B cell (primary cell): ENCODE measurements around the gene HOXA11. TPM values are rescaled to one million over a fixed set of nuclear protein-coding genes. Genes with fewer than 3 reads are reported as not detected.

Experiments used
- ATAC-seq: fragments of 200-7000 bp; cut with Tn5 transposase; one replicate; pipeline ENCODE4 v1.10.0; 2021; ENCODE audit warnings: low read depth, mild to moderate bottlenecking, moderate number of reproducible peaks, moderate library complexity
- CTCF ChIA-PET: fragments of 350-600 bp; sonication (Branson Sonifier 250); formaldehyde crosslinking; loops from one replicate; lab custom pipeline; 2021; ENCODE audit warnings: antibody characterized with exemption, inconsistent platforms; lab: Charles Lee
- POLR2A ChIA-PET: fragments of 350-600 bp; sonication (Branson Sonifier 250); formaldehyde crosslinking; loops from one replicate; lab custom pipeline; 2021; ENCODE audit warnings: antibody characterized with exemption; lab: Charles Lee
- DNase-seq: peaks from one replicate; pipeline ENCODE4 v3.0.0; 2013
- H2AFZ ChIP-seq: 2 replicates; pipeline ENCODE4 v1.6.1; 2012; ENCODE audit warnings: mild to moderate bottlenecking, low read depth, low read length; ENCODE audit not compliant: insufficient read depth, poor library complexity, severe bottlenecking
- H3K27ac ChIP-seq, 2 donors: 1 replicate in 1 of 2; 2 replicates in 1 of 2; pipeline ENCODE4 v1.5.1; 2012 to 2013; ENCODE audit warnings: low read length in 2 of 2, mild to moderate bottlenecking in 2 of 2, moderate library complexity in 1 of 2
- H3K27me3 ChIP-seq, 4 experiments: fragments of 200-600 bp in 1 of 4; sonication (generic) in 1 of 4; replicated peaks in 1 of 4; 1 replicate in 2 of 4; 2 replicates in 2 of 4; pipeline versions ENCODE4 v1.6.1 to v1.7.0; 2013 to 2016; ENCODE audit warnings: low read length in 3 of 4, mild to moderate bottlenecking in 2 of 4, mixed read lengths in 1 of 4, moderate library complexity in 1 of 4; ENCODE audit not compliant: insufficient read depth in 4 of 4, control insufficient read depth in 3 of 4; ENCODE audit errors: control extremely low read depth in 1 of 4
- H3K36me3 ChIP-seq, 2 experiments: replicated peaks in 1 of 2; 1 replicate in 1 of 2; 2 replicates in 1 of 2; pipeline versions ENCODE4 v1.6.1 to v1.7.1; 2013; ENCODE audit warnings: low read length in 1 of 2; ENCODE audit not compliant: insufficient read depth in 2 of 2, control insufficient read depth in 1 of 2; ENCODE audit errors: control extremely low read depth in 1 of 2, extremely low read depth in 1 of 2
- H3K4me1 ChIP-seq, 2 donors: fragments of 200-600 bp in 1 of 2; sonication (generic) in 1 of 2; 1 replicate in 1 of 2; 2 replicates in 1 of 2; pipeline versions ENCODE4 v1.5.1 to v1.6.1; 2013 to 2017; ENCODE audit warnings: low read length in 2 of 2; ENCODE audit not compliant: control insufficient read depth in 2 of 2, insufficient read depth in 2 of 2
- H3K4me2 ChIP-seq: replicated peaks from 2 replicates; pipeline ENCODE3; 2012; ENCODE audit warnings: mild to moderate bottlenecking, low read depth, low read length; ENCODE audit not compliant: poor library complexity, severe bottlenecking
- H3K4me3 ChIP-seq, 5 experiments: fragments of 200-600 bp in 1 of 5; sonication (generic) in 1 of 5; 1 replicate in 3 of 5; 2 replicates in 2 of 5; pipeline versions ENCODE4 v1.5.1 to v1.7.0; 2011 to 2016; ENCODE audit warnings: low read length in 4 of 5, mild to moderate bottlenecking in 4 of 5, low read depth in 2 of 5, control low read depth in 1 of 5, moderate library complexity in 1 of 5; ENCODE audit not compliant: insufficient read depth in 1 of 5; ENCODE audit errors: control extremely low read depth in 1 of 5, extremely low read depth in 1 of 5
- H3K79me2 ChIP-seq: fragments of 200-600 bp; sonication (generic); one replicate; pipeline ENCODE4 v1.6.0; 2016; ENCODE audit warnings: low read length; ENCODE audit not compliant: control insufficient read depth, insufficient read depth
- H3K9ac ChIP-seq: fragments of 200-600 bp; sonication (generic); 2 replicates; pipeline ENCODE4 v1.6.1; 2017; ENCODE audit warnings: mild to moderate bottlenecking, low read length, moderate library complexity
- H3K9me3 ChIP-seq, 3 donors: one replicate each; pipeline versions ENCODE4 v1.6.1 to v1.7.1; 2013; ENCODE audit warnings: low read length in 2 of 3; ENCODE audit not compliant: control insufficient read depth in 2 of 3, insufficient read depth in 1 of 3; ENCODE audit errors: control extremely low read depth in 1 of 3
- H4K20me1 ChIP-seq: 2 replicates; pipeline ENCODE4 v1.6.0; 2012; ENCODE audit warnings: mild to moderate bottlenecking, low read length; ENCODE audit not compliant: insufficient read depth, control insufficient read depth, poor library complexity, severe bottlenecking
- H3K27ac Mint-ChIP-seq: one replicate; pipeline ENCODE4 v1.8.0; 2021; ENCODE audit warnings: mixed read lengths
- H3K27me3 Mint-ChIP-seq: one replicate; pipeline ENCODE4 v1.8.0; 2021; ENCODE audit warnings: mixed read lengths
- H3K4me1 Mint-ChIP-seq: one replicate; pipeline ENCODE4 v1.8.0; 2021; ENCODE audit warnings: mixed read lengths
- H3K4me3 Mint-ChIP-seq: one replicate; pipeline ENCODE4 v1.8.0; 2021; ENCODE audit warnings: mixed read lengths
- H3K9me3 Mint-ChIP-seq: one replicate; pipeline ENCODE4 v1.8.0; 2022; ENCODE audit warnings: mixed read lengths; ENCODE audit not compliant: insufficient read depth
- CTCF ChIP-seq: fragments of 200-600 bp; IDR thresholded peaks from one replicate; pipeline ENCODE4 v1.8.0; 2022; ENCODE audit warnings: antibody characterized with exemption, mild to moderate bottlenecking
- EZH2 ChIP-seq: IDR thresholded peaks from 2 replicates; pipeline ENCODE4 v1.6.1; 2012; ENCODE audit warnings: borderline replicate concordance, low read depth, mild to moderate bottlenecking, moderate library complexity, low read length; ENCODE audit not compliant: insufficient read depth, poor library complexity, severe bottlenecking
- WGBS: methylation state at CpG from one replicate; pipeline ENCODE4 v1.1.5; 2013; ENCODE audit warnings: missing lambda C conversion rate; ENCODE audit not compliant: insufficient coverage; 5-methylcytosine and 5-hydroxymethylcytosine counted together
- intact Hi-C: fragments of 100-400 bp; cut with micrococcal nuclease; formaldehyde crosslinking; loops from one replicate; pipeline ENCODE4 v1.10.0; 2022
- polyA plus RNA-seq: library from polyadenylated mRNA; depleted of rRNA; stranded (reverse); fragments of >200 nt; gene quantifications from 2 replicates; pipeline ENCODE4 v1.2.3, GENCODE V29; 2012
- total RNA-seq, 2 donors: library from RNA; stranded (reverse); fragments of 120-200 nt in 1 of 2; gene quantifications; 1 replicate in 1 of 2; 2 replicates in 1 of 2; pipeline versions ENCODE4 v1.2.3 to v1.2.4, GENCODE V29; 2013 to 2022

The HOXA11 gene
- total and polyA plus RNA-seq, 2 donors (not counting 1 experiment from before 2014, with no cell fraction given), result not detected

- no peaks in the 10 kb centered on the region for H4K20me1 ChIP-seq
- Mint-ChIP-seq H3K9me3 (no peaks in the 10 kb centered on the region), H3K27me3 (peaks cover 77% of the 10 kb centered on the region), H3K4me1 (peaks cover 38% of the 10 kb centered on the region), H3K4me3 (peak overlapping the region; percentile 78), H3K27ac (no peak overlapping the region)
- WGBS, result 6% methylated on average over 25 of the region's 30 CpGs
- H3K79me2 ChIP-seq, result no peaks in the 10 kb centered on the region
- no peak for ATAC-seq
- peak overlapping the region in 2 of 5 experiments; percentile 17 to 19 for H3K4me3 ChIP-seq
- intact Hi-C loops, result loop anchor here (1.0 to 2.0 kb wide), 2 partner anchors 11 to 21 kb away; no protein-coding TSS in a partner anchor
- POLR2A ChIA-PET, result no interaction called here
- H3K4me1 ChIP-seq, result peaks cover 51 to 66% of the 10 kb centered on the region in 2 donors
- H3K4me2 ChIP-seq, result peak overlapping the region; percentile 71
- H2AFZ ChIP-seq, result peak overlapping the region; percentile 36
- H3K27me3 ChIP-seq, result peaks cover 0 to 96% (median 82%) of the 10 kb centered on the region in 4 experiments
- DNase-seq, result no peak
- H3K27ac ChIP-seq, result no peak overlapping the region
- CTCF ChIA-PET, result interaction anchor here (1.1 to 1.5 kb wide), 2 partner anchors 15 to 23 kb away, joined by 4 to 9 read pairs; no protein-coding TSS in a partner anchor
- no peaks in the 10 kb centered on the region for H3K36me3 ChIP-seq
- H3K9me3 ChIP-seq, result peaks cover 0 to 73% (median 9%) of the 10 kb centered on the region in 3 donors
- no peak for TF ChIP-seq CTCF
- peak; percentile 88 for TF ChIP-seq EZH2
- H3K9ac ChIP-seq, result peak overlapping the region; percentile 26
Observed at GRCh38 chr7:27183682-27184336, 1.2 kb downstream of the HOXA11 start.
